Neural cell (in vitro differentiated cells): Measurements from ENCODE around the gene CRYZL1. TPM values are rescaled to one million over a fixed set of nuclear protein-coding genes. Genes with fewer than 3 reads are reported as not detected.

Source experiments
- H2AFZ ChIP-seq: fragments of 200-600, 300-800 bp; sonication (generic), shearing (Covaris generic); 2 replicates; pipeline ENCODE4 v1.6.0; 2014; ENCODE audit warnings: low read depth, mild to moderate bottlenecking, antibody characterized with exemption, low read length, moderate library complexity
- H3F3A ChIP-seq: fragments of 200-600 bp; shearing (Covaris generic); 2 replicates; pipeline ENCODE4 v1.6.1; 2016; ENCODE audit warnings: mild to moderate bottlenecking, moderate library complexity, mixed read lengths, antibody characterized with exemption, low read length; ENCODE audit not compliant: insufficient read depth, poor library complexity, severe bottlenecking
- H3K27ac ChIP-seq: fragments of 200-600, 300-800 bp; sonication (generic), shearing (Covaris generic); 2 replicates; pipeline ENCODE4 v1.5.1; 2014; ENCODE audit warnings: mild to moderate bottlenecking, low read length, moderate library complexity
- H3K27me3 ChIP-seq: fragments of 300-800, 200-600 bp; sonication (generic), shearing (Covaris generic); 2 replicates; pipeline ENCODE4 v1.6.0; 2014; ENCODE audit warnings: mild to moderate bottlenecking, low read depth, low read length, moderate library complexity; ENCODE audit not compliant: insufficient read depth
- H3K36me3 ChIP-seq: fragments of 300-800, 200-600 bp; sonication (generic), shearing (Covaris generic); 2 replicates; pipeline ENCODE4 v1.5.1; 2014; ENCODE audit warnings: mild to moderate bottlenecking, antibody characterized with exemption, low read length, moderate library complexity; ENCODE audit not compliant: insufficient read depth
- H3K4me2 ChIP-seq: fragments of 300-800, 200-600 bp; sonication (generic), shearing (Covaris generic); 2 replicates; pipeline ENCODE4 v1.6.0; 2014; ENCODE audit warnings: mild to moderate bottlenecking, low read length
- H3K4me3 ChIP-seq: fragments of 300-800, 200-600 bp; sonication (generic), shearing (Covaris generic); 2 replicates; pipeline ENCODE4 v1.5.1; 2014; ENCODE audit warnings: mild to moderate bottlenecking, low read length, moderate library complexity
- H3K79me2 ChIP-seq: fragments of 200-600 bp; shearing (Covaris generic); replicated peaks from 2 replicates; pipeline ENCODE4 v1.6.0; 2014; ENCODE audit warnings: mild to moderate bottlenecking, low read length, moderate library complexity; ENCODE audit not compliant: insufficient read depth
- H3K9ac ChIP-seq: fragments of 300-800, 200-600 bp; sonication (generic), shearing (Covaris generic); 2 replicates; pipeline ENCODE4 v1.6.1; 2016; ENCODE audit warnings: mild to moderate bottlenecking, low read length, mixed read lengths
- H3K9me2 ChIP-seq: fragments of 200-600 bp; shearing (Covaris generic); 2 replicates; pipeline ENCODE4 v1.6.1; 2016; ENCODE audit warnings: mild to moderate bottlenecking, low read length, mixed read lengths; ENCODE audit not compliant: insufficient read depth
- H3K9me3 ChIP-seq: fragments of 200-600, 300-800 bp; sonication (generic), shearing (Covaris generic); 2 replicates; pipeline ENCODE4 v1.6.1; 2016; ENCODE audit warnings: mild to moderate bottlenecking, mixed run types, low read length, moderate library complexity, mixed read lengths
- H4K20me1 ChIP-seq: fragments of 200-600 bp; shearing (Covaris generic); 2 replicates; pipeline ENCODE4 v1.6.1; 2016; ENCODE audit warnings: mild to moderate bottlenecking, mixed run types; ENCODE audit not compliant: insufficient read depth
- EP300 ChIP-seq: fragments of 450-650 bp; conservative IDR thresholded peaks from 2 replicates; pipeline ENCODE4 v1.6.1; 2014; ENCODE audit warnings: antibody characterized with exemption, mild to moderate bottlenecking, moderate library complexity; ENCODE audit not compliant: poor library complexity, severe bottlenecking
- EZH2 ChIP-seq: fragments of 200-600, 300-800 bp; shearing (Covaris generic), sonication (generic); IDR thresholded peaks from 2 replicates; pipeline ENCODE4 v1.6.1; 2014; ENCODE audit warnings: antibody characterized with exemption, low read length, borderline replicate concordance, mild to moderate bottlenecking; ENCODE audit not compliant: insufficient read depth, poor library complexity, severe bottlenecking
- MXI1 ChIP-seq: fragments of 450-650 bp; conservative IDR thresholded peaks from 2 replicates; pipeline ENCODE4 v1.6.1; 2014; ENCODE audit warnings: antibody characterized with exemption, mild to moderate bottlenecking; ENCODE audit not compliant: poor library complexity, severe bottlenecking
- POLR2AphosphoS5 ChIP-seq: IDR thresholded peaks from 2 replicates; pipeline ENCODE4 v1.6.1; 2012
- RAD21 ChIP-seq: fragments of 450-650 bp; conservative IDR thresholded peaks from 2 replicates; pipeline ENCODE4 v1.6.1; 2014; ENCODE audit warnings: antibody characterized with exemption, mild to moderate bottlenecking, moderate library complexity
- SMC3 ChIP-seq: fragments of 450-650 bp; conservative IDR thresholded peaks from 2 replicates; pipeline ENCODE4 v1.6.1; 2014; ENCODE audit warnings: antibody characterized with exemption, mild to moderate bottlenecking, moderate library complexity; ENCODE audit not compliant: poor library complexity
- TAF1 ChIP-seq: IDR thresholded peaks from 2 replicates; pipeline ENCODE4 v1.6.1; 2012; ENCODE audit warnings: low read depth
- polyA plus RNA-seq: library from polyadenylated mRNA; depleted of rRNA; stranded (reverse); fragments of >200 nt; gene quantifications from 2 replicates; pipeline ENCODE4 v1.2.3, GENCODE V29; 2014
- TF ChIP-seq, protein P1 (sequence below): fragments of 450-650 bp; IDR thresholded peaks from 2 replicates; pipeline ENCODE4 v1.5.1; 2014; ENCODE audit warnings: antibody characterized with exemption, mild to moderate bottlenecking, moderate library complexity; ENCODE audit not compliant: poor library complexity, severe bottlenecking
- TF ChIP-seq, protein P2 (sequence below): IDR thresholded peaks from 2 replicates; pipeline ENCODE4 v1.6.1; 2012; ENCODE audit warnings: borderline replicate concordance

The CRYZL1 gene
- polyA plus RNA-seq, 1 donor from 2014 or later: 54.3 TPM

- Histone ChIP-seq H3K27ac (peak overlapping the region; percentile 44), H3K9me2 (no peaks in the 10 kb centered on the region), H3K9ac (no peak overlapping the region), H3K4me3 (peak overlapping the region; percentile 35), H3F3A (no peaks in the 10 kb centered on the region), H3K36me3 (no peaks in the 10 kb centered on the region), H3K27me3 (no peaks in the 10 kb centered on the region), H3K9me3 (no peaks in the 10 kb centered on the region), H2AFZ (no peak overlapping the region), H4K20me1 (no peaks in the 10 kb centered on the region), H3K79me2 (peaks cover 46% of the 10 kb centered on the region), H3K4me2 (peak overlapping the region; percentile 45)
- TF ChIP-seq POLR2AphosphoS5 (peak; percentile 46), RAD21 (no peak)
Measured at GRCh38 chr21:33686386-33686785, 44.8 kb upstream of the CRYZL1 start.

- no peak overlapping the region for H2AFZ ChIP-seq
- H3K9me3 ChIP-seq: no peaks in the 10 kb centered on the region
- H3K9me2 ChIP-seq: no peaks in the 10 kb centered on the region
- no peak overlapping the region for H3K4me2 ChIP-seq
- no peaks in the 10 kb centered on the region for H3K27me3 ChIP-seq
- H3F3A ChIP-seq: no peaks in the 10 kb centered on the region
- H3K9ac ChIP-seq: no peak overlapping the region
- TF ChIP-seq EP300 (no peak), RAD21 (no peak), MXI1 (no peak)
- TF ChIP-seq, protein P1, sequence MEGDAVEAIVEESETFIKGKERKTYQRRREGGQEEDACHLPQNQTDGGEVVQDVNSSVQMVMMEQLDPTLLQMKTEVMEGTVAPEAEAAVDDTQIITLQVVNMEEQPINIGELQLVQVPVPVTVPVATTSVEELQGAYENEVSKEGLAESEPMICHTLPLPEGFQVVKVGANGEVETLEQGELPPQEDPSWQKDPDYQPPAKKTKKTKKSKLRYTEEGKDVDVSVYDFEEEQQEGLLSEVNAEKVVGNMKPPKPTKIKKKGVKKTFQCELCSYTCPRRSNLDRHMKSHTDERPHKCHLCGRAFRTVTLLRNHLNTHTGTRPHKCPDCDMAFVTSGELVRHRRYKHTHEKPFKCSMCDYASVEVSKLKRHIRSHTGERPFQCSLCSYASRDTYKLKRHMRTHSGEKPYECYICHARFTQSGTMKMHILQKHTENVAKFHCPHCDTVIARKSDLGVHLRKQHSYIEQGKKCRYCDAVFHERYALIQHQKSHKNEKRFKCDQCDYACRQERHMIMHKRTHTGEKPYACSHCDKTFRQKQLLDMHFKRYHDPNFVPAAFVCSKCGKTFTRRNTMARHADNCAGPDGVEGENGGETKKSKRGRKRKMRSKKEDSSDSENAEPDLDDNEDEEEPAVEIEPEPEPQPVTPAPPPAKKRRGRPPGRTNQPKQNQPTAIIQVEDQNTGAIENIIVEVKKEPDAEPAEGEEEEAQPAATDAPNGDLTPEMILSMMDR: no peak
- TF ChIP-seq, protein P2, sequence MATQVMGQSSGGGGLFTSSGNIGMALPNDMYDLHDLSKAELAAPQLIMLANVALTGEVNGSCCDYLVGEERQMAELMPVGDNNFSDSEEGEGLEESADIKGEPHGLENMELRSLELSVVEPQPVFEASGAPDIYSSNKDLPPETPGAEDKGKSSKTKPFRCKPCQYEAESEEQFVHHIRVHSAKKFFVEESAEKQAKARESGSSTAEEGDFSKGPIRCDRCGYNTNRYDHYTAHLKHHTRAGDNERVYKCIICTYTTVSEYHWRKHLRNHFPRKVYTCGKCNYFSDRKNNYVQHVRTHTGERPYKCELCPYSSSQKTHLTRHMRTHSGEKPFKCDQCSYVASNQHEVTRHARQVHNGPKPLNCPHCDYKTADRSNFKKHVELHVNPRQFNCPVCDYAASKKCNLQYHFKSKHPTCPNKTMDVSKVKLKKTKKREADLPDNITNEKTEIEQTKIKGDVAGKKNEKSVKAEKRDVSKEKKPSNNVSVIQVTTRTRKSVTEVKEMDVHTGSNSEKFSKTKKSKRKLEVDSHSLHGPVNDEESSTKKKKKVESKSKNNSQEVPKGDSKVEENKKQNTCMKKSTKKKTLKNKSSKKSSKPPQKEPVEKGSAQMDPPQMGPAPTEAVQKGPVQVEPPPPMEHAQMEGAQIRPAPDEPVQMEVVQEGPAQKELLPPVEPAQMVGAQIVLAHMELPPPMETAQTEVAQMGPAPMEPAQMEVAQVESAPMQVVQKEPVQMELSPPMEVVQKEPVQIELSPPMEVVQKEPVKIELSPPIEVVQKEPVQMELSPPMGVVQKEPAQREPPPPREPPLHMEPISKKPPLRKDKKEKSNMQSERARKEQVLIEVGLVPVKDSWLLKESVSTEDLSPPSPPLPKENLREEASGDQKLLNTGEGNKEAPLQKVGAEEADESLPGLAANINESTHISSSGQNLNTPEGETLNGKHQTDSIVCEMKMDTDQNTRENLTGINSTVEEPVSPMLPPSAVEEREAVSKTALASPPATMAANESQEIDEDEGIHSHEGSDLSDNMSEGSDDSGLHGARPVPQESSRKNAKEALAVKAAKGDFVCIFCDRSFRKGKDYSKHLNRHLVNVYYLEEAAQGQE: no peak
- no peaks in the 10 kb centered on the region for H4K20me1 ChIP-seq
- H3K79me2 ChIP-seq: peaks cover 52% of the 10 kb centered on the region
- peak overlapping the region; percentile 44 for H3K27ac ChIP-seq
- H3K4me3 ChIP-seq: peak overlapping the region; percentile 35
- no peaks in the 10 kb centered on the region for H3K36me3 ChIP-seq
Measured at GRCh38 chr21:33685613-33686197, 44.2 kb upstream of the CRYZL1 start.

DNA sequence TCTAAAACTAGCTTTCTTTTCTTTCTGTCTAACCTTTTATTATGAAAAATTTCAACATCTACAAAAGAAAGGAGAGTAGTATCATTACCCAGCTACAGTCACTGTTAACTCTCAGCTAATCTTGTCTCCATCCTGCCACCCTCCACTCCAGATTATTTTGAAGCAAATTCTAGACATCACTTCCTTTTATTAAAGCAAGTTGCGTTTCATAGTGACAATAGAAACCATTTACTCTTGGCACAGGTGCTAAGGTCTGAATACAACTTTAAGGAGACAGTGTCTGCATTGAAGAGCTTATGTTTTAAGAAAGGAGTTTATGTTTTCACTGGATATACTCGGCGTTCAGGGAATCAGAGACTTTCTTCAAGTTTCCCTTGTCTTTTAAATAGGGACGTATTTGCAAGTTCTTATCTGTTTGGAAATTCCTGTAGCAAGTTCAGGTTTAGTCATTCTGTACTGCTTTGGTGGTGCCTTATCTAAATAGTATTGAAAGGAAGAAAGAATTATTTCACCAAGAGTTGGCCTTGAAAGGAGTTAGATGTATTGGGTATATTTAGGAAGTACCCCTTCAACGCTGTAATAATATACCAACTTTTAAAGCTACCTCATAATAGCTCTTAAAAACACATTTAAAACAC is 43.5 kb upstream of the CRYZL1 start:
- H3K4me2 ChIP-seq: no peak overlapping the region
- H3K4me3 ChIP-seq: no peak overlapping the region
- no peak overlapping the region for H2AFZ ChIP-seq
- no peak overlapping the region for H3K9ac ChIP-seq
- no peak overlapping the region for H3K27ac ChIP-seq
- no peaks in the 10 kb centered on the region for H3F3A ChIP-seq
- TF ChIP-seq TAF1 (no peak), RAD21 (no peak), EZH2 (no peak), EP300 (no peak), SMC3 (no peak), POLR2AphosphoS5 (no peak)
- TF ChIP-seq, protein P2: no peak
- H3K27me3 ChIP-seq: no peaks in the 10 kb centered on the region
- no peaks in the 10 kb centered on the region for H3K9me2 ChIP-seq
- peaks cover 57% of the 10 kb centered on the region for H3K79me2 ChIP-seq
- H3K36me3 ChIP-seq: no peaks in the 10 kb centered on the region
- H3K9me3 ChIP-seq: no peaks in the 10 kb centered on the region
- H4K20me1 ChIP-seq: no peaks in the 10 kb centered on the region
